ENCODE data around the gene PHF23. TPM values are rescaled to one million over a fixed set of nuclear protein-coding genes. Genes with fewer than 3 reads are reported as not detected.

Gene PHF23
- total RNA-seq, 1 experiment from 2014 or later, result 110 TPM

DNA sequence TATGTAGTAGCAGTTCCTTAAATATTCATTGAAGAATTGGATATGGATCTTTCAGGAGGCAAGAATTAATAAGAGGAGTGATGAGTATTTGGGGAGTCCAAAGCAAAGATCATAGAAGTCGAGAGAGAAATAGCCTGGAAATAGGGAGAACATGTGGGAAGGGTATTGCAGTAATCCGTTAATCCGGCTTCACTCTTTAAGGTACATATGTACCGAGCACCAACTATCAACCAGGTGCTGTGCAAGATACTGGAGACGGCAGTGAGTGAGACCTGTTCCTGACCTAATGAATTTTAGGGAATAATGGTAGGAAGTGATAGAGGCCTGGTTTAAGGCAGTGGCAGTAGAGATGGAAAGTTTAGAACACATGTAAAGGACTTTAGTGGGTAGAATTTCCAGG, 13.8 kb upstream of the PHF23 start:
- Histone ChIP-seq H2AFZ (ENCODE audit: low read length) (no peak overlapping the region), H3K4ac (ENCODE audit: low read depth, low read length) (no peak overlapping the region), H3K27ac (ENCODE audit: insufficient read length, low read depth, low read length) (no peak overlapping the region), H4K20me1 (ENCODE audit: control insufficient read depth, insufficient read depth, insufficient read length) (no peaks in the 10 kb centered on the region), H3K9ac (ENCODE audit: extremely low read depth, insufficient read length, low read length) (peak overlapping the region; percentile 81), H3K23me2 (ENCODE audit: insufficient read length, low read depth, low read length, poor library complexity, severe bottlenecking) (peaks cover 6% of the 10 kb centered on the region), H3K27me3 (ENCODE audit: insufficient read depth, low read length) (no peaks in the 10 kb centered on the region), H4K5ac (ENCODE audit: insufficient read length, low read depth, low read length) (no peak overlapping the region), H2BK120ac (ENCODE audit: low read depth, low read length, poor library complexity, severe bottlenecking) (no peak overlapping the region), H3K56ac (ENCODE audit: insufficient read length, low read depth, low read length) (no peak overlapping the region), H2BK12ac (ENCODE audit: insufficient read length, low read depth, low read length) (no peak overlapping the region), H4K8ac (replicated peaks; ENCODE audit: insufficient read length, low read depth, low read length) (no peak overlapping the region), H3K4me1 (ENCODE audit: insufficient read depth, low read length) (no peaks in the 10 kb centered on the region; the same call in 1 of the 2 replicates), H3K79me1 (ENCODE audit: insufficient read depth, low read depth, low read length, poor library complexity, severe bottlenecking) (peaks cover 13% of the 10 kb centered on the region), H3T11ph (ENCODE audit: low read length) (no peak overlapping the region), H2BK20ac (ENCODE audit: low read depth, low read length, poor library complexity, severe bottlenecking) (no peak overlapping the region), H3K14ac (ENCODE audit: insufficient read depth, low read length) (no peak overlapping the region), H2AK5ac (ENCODE audit: insufficient read length, low read length) (no peak overlapping the region), H3K23ac (ENCODE audit: insufficient read length, low read depth, low read length) (no peak overlapping the region), H3K4me2 (ENCODE audit: insufficient read depth, insufficient read length, low read length) (peak overlapping the region; percentile 78), H2BK5ac (ENCODE audit: insufficient read length, low read length) (no peak overlapping the region), H3K18ac (ENCODE audit: insufficient read length, low read depth, low read length) (no peak overlapping the region), H4K91ac (ENCODE audit: insufficient read length, low read depth, low read length) (no peak overlapping the region), H2BK15ac (ENCODE audit: low read depth, low read length) (no peak overlapping the region), H3K79me2 (ENCODE audit: insufficient read depth, low read length) (peaks cover 25% of the 10 kb centered on the region; the same call in 1 of the 2 replicates), H3K9me3 (ENCODE audit: control insufficient read depth, low read depth, low read length) (no peaks in the 10 kb centered on the region)
- WGBS (ENCODE audit: extremely low coverage, insufficient read length, low lambda C conversion rate), result no CpG with 5 or more reads among the region's 5 CpGs
- peak overlapping the region; percentile 90 to 95 for H3K4me3 Mint-ChIP-seq
- H3K4me1 Mint-ChIP-seq, result peaks cover 22 to 28% of the 10 kb centered on the region in 2 experiments
- peak overlapping the region; percentile 100; a peak in 4 of 7 replicates for H3K27ac Mint-ChIP-seq
- TF ChIP-seq, protein P1, sequence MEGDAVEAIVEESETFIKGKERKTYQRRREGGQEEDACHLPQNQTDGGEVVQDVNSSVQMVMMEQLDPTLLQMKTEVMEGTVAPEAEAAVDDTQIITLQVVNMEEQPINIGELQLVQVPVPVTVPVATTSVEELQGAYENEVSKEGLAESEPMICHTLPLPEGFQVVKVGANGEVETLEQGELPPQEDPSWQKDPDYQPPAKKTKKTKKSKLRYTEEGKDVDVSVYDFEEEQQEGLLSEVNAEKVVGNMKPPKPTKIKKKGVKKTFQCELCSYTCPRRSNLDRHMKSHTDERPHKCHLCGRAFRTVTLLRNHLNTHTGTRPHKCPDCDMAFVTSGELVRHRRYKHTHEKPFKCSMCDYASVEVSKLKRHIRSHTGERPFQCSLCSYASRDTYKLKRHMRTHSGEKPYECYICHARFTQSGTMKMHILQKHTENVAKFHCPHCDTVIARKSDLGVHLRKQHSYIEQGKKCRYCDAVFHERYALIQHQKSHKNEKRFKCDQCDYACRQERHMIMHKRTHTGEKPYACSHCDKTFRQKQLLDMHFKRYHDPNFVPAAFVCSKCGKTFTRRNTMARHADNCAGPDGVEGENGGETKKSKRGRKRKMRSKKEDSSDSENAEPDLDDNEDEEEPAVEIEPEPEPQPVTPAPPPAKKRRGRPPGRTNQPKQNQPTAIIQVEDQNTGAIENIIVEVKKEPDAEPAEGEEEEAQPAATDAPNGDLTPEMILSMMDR (conservative IDR thresholded peaks at IDR 0.05), result no peak
- H3K27me3 Mint-ChIP-seq (ENCODE audit: low read depth), result no peaks in the 10 kb centered on the region; the same call in 1 of the 2 replicates
- H3K36me3 Mint-ChIP-seq (ENCODE audit: insufficient read depth in 1 of 3, low read depth in 3 of 3), result peaks cover 22 to 43% (median 43%) of the 10 kb centered on the region in 3 experiments
- no peaks in the 10 kb centered on the region for H3K9me3 Mint-ChIP-seq
- DNase-seq, result no peak
